Nephron progenitor cell (in vitro differentiated cells): ENCODE measurements around the gene DIS3L2.

Experiments
- DNase-seq: peaks from one replicate; pipeline ENCODE4 v3.0.0; 2021
- H3K27ac Mint-ChIP-seq: 2 replicates; pipeline ENCODE4 v1.8.0; 2021; ENCODE audit warnings: mild to moderate bottlenecking, moderate library complexity, mixed read lengths
- H3K27me3 Mint-ChIP-seq: 2 replicates; pipeline ENCODE4 v1.8.0; 2021; ENCODE audit warnings: mild to moderate bottlenecking, low read depth, mixed read lengths; ENCODE audit not compliant: poor library complexity
- H3K36me3 Mint-ChIP-seq: 2 replicates; pipeline ENCODE4 v1.8.0; 2021; ENCODE audit warnings: low read depth, mixed read lengths
- H3K4me1 Mint-ChIP-seq: 2 replicates; pipeline ENCODE4 v1.8.0; 2021; ENCODE audit warnings: mixed read lengths
- H3K4me3 Mint-ChIP-seq: 2 replicates; pipeline ENCODE4 v1.8.0; 2021; ENCODE audit warnings: mild to moderate bottlenecking, moderate library complexity, mixed read lengths
- H3K9me3 Mint-ChIP-seq: 2 replicates; pipeline ENCODE4 v1.8.0; 2021; ENCODE audit warnings: mild to moderate bottlenecking, moderate library complexity, mixed read lengths
- TF ChIP-seq, protein P1 (sequence below): fragments of 200-600 bp; sonication (generic); IDR thresholded peaks from 2 replicates; pipeline ENCODE4 v1.5.0; 2021; ENCODE audit warnings: antibody characterized with exemption

DIS3L2 gene

DNA sequence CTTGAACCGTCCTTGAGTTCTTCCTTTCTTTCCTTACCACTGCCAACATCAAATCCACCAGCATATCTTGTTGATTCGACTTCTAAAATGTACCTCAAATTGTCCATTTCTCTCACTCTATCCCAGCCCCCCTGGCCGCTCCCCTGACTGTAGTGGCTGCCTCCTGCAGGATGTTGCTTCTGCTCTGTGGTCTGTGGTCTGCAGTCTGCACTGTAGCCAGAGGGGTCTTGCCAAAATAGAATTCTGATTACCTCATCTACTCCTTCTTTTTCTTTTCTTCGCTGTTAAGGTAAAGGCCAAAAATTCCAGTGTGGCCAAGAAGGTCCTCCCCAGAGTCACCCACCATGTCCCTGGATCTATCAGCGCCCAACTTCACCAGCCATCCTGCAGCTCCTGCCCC is 337.6 kb downstream of the DIS3L2 start:
- Mint-ChIP-seq H3K9me3 (peaks cover 5% of the 10 kb centered on the region), H3K4me1 (peaks cover 6% of the 10 kb centered on the region), H3K27ac (no peak overlapping the region), H3K36me3 (peaks cover 23% of the 10 kb centered on the region), H3K27me3 (peaks cover 2% of the 10 kb centered on the region), H3K4me3 (no peak overlapping the region)
- TF ChIP-seq, protein P1, sequence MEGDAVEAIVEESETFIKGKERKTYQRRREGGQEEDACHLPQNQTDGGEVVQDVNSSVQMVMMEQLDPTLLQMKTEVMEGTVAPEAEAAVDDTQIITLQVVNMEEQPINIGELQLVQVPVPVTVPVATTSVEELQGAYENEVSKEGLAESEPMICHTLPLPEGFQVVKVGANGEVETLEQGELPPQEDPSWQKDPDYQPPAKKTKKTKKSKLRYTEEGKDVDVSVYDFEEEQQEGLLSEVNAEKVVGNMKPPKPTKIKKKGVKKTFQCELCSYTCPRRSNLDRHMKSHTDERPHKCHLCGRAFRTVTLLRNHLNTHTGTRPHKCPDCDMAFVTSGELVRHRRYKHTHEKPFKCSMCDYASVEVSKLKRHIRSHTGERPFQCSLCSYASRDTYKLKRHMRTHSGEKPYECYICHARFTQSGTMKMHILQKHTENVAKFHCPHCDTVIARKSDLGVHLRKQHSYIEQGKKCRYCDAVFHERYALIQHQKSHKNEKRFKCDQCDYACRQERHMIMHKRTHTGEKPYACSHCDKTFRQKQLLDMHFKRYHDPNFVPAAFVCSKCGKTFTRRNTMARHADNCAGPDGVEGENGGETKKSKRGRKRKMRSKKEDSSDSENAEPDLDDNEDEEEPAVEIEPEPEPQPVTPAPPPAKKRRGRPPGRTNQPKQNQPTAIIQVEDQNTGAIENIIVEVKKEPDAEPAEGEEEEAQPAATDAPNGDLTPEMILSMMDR, result no peak
- DNase-seq, result no peak

DNA sequence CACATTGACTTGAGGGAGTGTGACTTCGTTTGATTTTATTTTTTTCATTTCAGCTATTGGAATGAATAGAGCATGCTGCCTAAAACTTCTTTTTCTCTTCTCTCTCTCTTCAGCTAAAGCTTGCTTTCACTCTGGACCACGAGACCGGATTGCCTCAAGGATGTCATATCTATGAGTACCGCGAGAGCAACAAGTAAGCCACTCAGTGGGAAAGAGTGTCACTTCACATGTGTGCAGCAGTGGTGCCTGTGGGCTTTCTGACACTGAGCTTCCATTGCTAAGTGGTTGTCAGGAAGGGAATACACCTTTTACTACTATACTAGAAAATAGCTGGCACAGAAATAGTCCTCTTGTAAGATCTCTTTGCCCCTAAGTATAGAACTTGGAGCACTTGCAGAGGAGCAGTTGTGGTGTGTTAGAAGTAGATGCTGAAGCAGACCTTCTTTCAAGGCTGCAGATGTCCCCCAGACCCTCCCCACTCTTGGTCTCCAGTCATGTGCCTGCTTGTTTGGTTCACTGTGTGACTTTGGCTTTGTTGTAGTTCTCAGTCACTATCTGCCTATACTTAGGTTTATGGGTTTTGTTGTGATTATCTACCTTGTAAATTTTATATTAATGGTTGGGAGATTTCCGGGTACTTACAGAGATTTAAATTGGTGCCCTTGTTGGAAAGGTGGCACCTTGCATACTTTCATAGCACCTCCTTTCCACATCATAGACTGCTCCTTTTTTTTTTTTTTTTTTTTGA is 338.6 kb downstream of the DIS3L2 start:
- Mint-ChIP-seq H3K9me3 (peaks cover 7% of the 10 kb centered on the region), H3K4me3 (no peak overlapping the region), H3K27ac (no peak overlapping the region), H3K4me1 (peaks cover 6% of the 10 kb centered on the region), H3K36me3 (peaks cover 32% of the 10 kb centered on the region), H3K27me3 (peaks cover 2% of the 10 kb centered on the region)
- no peak for DNase-seq
- TF ChIP-seq, protein P1, result no peak

DNA sequence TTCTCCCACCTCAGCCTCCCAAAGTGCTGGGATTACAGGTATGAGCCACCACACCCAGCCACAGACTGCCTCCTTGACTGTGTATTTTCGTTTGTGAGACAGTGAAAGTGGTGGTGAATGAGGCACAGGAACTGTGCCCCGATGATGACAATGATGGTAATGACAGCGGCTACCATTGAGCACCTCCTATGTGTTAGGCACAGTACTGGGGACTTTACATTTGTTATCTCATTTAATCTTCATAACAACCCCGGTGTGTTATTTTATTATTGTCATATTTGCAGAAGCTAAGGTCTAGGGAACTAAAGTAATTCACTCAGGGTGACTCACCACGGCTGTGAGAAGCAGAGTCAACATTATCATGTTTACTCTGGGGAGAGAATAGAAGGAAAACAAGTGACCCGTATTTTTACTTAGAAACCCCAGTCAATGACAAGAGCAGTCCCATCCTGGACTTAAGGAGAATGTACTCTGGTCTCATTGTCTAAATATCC is 339.4 kb downstream of the DIS3L2 start:
- Mint-ChIP-seq H3K4me1 (peaks cover 6% of the 10 kb centered on the region), H3K36me3 (peaks cover 40% of the 10 kb centered on the region), H3K9me3 (peaks cover 7% of the 10 kb centered on the region), H3K27ac (no peak overlapping the region), H3K27me3 (peaks cover 2% of the 10 kb centered on the region), H3K4me3 (no peak overlapping the region)
- TF ChIP-seq, protein P1, result no peak
- DNase-seq, result no peak

DNA sequence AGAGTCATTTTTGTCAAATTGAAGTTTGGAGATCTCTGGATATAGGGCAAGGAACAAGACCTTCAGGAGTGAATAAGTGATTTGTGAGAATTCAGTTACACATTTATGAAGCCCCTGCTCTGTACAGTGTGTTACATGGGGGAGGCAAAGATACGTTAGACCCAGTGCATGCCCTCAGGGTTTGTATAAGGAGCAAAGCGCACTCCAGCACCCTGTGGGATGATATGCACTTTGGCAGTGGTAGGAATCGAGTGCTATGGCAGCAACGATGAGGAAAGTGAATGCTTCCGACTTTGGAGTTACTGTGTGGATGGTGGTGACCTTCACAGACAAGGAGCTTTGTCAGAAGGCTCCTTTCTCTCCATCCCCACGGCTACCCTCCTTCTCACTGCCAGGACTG is 342.7 kb downstream of the DIS3L2 start:
- Mint-ChIP-seq H3K27ac (no peak overlapping the region), H3K9me3 (peaks cover 7% of the 10 kb centered on the region), H3K4me1 (peaks cover 11% of the 10 kb centered on the region), H3K27me3 (peaks cover 2% of the 10 kb centered on the region), H3K36me3 (peaks cover 41% of the 10 kb centered on the region), H3K4me3 (no peak overlapping the region)
- no peak for DNase-seq
- TF ChIP-seq, protein P1, result no peak

DNA sequence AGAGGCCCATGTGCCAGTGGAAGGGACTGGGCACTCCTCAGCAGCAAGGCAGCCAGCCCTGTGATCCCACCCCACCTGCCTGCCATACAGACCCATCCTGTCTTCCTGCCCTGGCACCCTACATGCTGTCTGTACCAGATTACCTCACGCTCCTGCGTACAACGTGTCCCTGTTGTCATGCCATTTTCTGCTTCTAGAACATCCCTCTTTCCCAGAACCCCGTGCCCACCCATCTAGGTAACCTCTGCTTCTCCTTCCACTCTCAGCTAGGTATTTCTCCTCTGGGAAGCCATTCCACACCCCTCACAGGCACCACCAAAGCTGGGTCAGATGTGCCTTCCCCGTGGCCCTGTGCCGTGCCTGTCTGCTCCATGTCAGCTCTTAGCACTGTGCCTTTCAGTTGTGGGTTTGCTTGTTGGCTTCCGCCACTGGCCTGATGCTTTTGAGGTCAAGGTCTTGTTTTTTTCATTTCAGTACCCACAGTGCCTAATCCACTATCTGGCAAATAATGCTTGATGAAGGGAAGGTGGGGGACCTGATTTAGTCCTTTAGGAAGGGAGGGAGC is 345.3 kb downstream of the DIS3L2 start:
- H3K9me3 Mint-ChIP-seq, result peaks cover 7% of the 10 kb centered on the region
- H3K36me3 Mint-ChIP-seq, result peaks cover 38% of the 10 kb centered on the region
- H3K4me3 Mint-ChIP-seq, result no peak overlapping the region
- peaks cover 14% of the 10 kb centered on the region for H3K4me1 Mint-ChIP-seq
- DNase-seq, result no peak
- H3K27me3 Mint-ChIP-seq, result peaks cover 2% of the 10 kb centered on the region
- TF ChIP-seq, protein P1, result no peak
- H3K27ac Mint-ChIP-seq, result peak overlapping the region; percentile 88

DNA sequence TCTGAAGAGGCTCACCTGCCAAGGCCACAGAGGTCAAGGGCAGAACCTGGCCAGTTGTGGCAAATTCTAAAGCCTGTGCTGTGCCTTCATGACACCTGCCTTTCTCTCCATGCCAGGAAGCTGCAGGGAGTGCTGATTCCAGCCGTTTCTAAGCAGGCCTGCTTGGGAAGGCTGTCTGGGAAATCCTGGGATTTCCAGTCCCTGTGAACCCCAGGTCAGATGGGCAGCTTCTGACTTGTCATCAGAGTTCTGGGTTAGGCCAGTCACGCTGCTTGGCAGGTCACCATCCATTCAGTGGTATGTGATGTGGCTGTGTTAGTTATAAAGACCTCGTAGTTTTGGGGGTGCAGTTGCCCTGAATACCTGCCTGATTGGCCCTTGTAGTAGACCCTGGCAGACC is 346.3 kb downstream of the DIS3L2 start:
- Mint-ChIP-seq H3K36me3 (peaks cover 48% of the 10 kb centered on the region), H3K4me3 (no peak overlapping the region), H3K9me3 (peaks cover 16% of the 10 kb centered on the region), H3K27me3 (peaks cover 2% of the 10 kb centered on the region), H3K4me1 (peaks cover 14% of the 10 kb centered on the region), H3K27ac (no peak overlapping the region)
- TF ChIP-seq, protein P1, result no peak
- DNase-seq, result no peak
